ENCODE results near the gene PIM1.
"Not testable (repeated sequence)": the region's sequence is repeated elsewhere in the genome, so short reads cannot be mapped to it uniquely, and the experiment has no call there.

The PIM1 gene

DNA sequence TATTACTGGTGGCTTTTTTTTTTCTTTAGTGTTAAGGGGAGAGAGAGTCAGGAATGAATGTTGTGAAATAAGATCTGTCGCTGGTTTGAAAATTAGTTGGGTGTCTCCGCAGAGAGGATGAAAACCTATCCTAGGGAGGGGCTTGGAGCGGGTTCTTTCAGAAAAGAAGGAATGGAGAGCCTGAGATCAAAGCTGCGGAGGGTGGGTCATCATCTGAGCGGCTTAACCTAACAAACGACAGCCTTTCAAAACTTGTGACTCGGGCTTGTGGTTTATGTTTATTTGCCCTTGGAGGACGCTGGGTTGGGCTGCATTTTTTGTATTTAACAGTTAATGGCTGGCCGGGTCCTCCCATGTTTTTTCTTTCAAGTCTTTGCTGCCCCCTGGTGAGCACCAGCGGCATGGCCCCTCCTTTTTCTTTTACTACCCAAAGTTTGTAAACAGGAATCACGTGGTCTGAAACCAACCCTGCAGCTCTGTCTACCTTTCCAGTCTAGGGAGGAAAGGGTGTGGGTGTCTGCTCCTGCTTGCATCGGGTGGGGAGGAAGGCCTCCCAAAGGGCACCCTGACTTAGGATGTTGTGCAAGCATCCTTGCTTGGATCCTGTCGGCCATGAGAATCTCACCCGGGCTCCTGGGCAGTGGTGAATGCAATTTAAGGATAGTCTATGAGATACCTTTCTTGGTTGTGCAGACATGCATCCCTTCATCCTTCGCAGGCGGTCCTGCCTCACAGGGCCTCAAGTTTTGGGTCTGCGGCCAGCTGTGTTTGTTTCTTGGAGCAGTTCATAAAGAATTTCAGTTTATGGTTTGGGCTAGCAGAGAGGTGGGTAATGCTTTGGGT, 2.2 kb downstream of the PIM1 start:
- no peak for FAIRE-seq

DNA sequence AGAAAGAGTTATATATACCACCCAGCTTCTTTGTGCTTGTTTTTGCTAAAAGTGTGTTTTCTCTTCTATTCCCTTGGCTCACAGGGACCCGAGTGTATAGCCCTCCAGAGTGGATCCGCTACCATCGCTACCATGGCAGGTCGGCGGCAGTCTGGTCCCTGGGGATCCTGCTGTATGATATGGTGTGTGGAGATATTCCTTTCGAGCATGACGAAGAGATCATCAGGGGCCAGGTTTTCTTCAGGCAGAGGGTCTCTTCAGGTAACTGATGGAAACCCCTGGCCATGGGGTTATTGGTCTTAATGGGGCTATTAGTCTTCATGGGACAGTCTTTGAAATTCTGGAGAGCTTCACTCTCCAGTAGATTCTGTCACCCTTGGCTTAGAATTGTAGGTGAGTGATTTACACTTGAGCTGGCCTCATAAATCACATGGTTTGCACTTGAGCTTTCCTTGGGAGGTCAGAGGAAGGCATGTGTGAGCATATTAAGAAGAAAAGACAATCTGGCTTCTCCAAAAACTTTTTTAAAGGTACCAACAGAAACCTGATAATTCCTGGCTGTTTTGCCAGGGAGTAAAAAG, 3.0 kb downstream of the PIM1 start:
- FAIRE-seq, result no peak

DNA sequence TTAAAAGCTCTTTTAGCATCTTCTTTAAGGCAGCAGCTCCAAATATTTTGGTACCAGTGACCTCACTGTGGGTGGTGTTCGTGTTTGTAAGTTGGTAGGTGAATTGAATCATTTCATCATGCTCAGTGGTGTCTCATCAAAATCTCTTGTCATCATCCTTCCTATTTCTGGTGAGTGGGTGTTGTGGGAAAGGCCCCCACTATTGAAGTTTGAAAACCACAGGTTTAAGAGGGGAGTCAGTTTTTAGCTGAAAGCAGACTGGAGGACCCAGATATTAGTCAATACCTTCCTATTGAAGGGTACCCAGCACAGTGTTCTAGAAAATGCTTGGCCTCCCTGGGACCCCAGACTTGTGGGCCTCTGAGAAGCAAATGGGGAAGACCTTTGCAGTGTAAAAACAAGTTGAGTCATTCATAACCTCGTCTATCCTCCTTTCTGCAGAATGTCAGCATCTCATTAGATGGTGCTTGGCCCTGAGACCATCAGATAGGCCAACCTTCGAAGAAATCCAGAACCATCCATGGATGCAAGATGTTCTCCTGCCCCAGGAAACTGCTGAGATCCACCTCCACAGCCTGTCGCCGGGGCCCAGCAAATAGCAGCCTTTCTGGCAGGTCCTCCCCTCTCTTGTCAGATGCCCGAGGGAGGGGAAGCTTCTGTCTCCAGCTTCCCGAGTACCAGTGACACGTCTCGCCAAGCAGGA, 3.7 kb downstream of the PIM1 start:
- FAIRE-seq, result no peak

DNA sequence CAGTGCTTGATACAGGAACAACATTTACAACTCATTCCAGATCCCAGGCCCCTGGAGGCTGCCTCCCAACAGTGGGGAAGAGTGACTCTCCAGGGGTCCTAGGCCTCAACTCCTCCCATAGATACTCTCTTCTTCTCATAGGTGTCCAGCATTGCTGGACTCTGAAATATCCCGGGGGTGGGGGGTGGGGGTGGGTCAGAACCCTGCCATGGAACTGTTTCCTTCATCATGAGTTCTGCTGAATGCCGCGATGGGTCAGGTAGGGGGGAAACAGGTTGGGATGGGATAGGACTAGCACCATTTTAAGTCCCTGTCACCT, 4.2 kb downstream of the PIM1 start:
- FAIRE-seq, result no peak

- FAIRE-seq, result no peak
Measured at GRCh38 chr6:37174515-37175331, 4.8 kb downstream of the PIM1 start.

DNA sequence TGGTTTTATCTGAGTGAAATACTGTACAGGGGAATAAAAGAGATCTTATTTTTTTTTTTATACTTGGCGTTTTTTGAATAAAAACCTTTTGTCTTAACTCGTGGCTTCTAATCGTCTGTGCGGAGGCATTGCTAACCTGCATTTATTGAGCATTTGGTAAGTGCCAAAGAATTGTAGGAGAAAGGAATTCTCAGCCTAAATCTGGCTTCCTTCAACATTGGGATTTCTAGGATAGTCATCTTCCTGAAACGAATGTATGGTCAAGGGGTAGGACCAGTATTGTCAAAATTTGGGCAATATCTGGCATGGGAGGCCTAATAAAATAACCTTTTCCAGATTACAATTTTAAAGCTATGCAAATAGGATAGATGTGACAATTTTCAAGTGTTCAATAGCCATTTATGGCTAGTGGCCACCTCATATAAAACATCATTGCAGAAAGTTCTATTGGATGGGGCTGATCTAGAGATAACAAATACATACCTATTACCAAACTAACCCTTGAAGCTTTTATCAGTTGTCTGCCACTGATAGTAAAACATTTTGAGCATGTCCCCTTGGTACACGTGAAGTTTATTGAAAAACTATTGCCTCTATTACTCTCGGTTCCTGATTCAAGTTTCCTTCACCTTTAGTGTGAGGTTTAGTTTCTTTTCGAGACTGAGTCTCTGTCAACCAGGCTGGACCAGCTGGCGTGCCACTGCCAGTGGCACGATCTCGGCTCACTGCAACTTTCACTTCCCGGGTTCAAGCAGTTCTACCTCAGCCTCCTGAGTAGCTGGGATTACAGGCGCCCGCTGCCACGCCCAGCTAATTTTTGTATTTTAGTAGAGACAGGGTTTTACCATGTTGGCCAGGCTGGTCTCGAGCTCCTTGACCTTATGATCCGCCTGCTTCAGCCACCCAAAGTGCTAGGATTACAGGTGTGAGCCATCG, 5.6 kb downstream of the PIM1 start:
- no peak for FAIRE-seq

DNA sequence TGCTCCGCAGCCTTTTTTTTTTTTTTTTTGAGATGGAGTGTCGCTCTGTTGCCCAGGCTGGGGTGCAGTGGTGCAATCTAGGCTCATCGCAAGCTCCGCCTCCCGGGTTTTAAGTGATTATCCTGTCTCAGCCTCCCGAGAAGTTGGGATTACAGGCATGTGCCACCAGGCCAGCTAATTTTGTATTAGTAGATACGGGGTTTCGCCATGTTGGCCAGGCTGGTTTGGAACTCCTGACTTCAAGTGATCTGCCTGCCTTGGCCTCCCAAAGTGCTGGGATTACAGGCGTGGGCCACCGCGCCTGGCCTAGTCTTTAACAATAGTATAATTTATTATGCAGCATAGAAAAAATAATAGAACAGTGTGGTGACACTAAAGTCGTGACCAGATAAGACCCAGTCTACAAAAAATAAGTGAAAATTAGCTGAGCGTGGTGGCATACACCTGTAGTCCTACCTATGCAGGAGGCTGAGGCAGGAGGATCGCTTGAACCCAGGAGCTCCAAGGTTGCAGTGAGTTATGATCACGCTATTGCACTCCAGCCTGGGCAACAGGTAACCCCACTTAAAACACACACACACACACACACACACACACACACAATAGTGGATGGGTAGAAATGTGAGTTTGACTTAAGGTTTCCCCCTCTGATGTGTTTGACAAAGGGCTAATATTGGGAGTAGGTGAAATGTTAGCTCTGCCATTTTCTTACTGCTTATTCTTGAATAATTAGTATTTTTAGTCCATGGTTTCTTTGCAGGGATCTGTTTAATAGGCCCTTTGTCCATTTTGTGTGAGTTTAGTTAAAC, 6.5 kb downstream of the PIM1 start:
- no peak for FAIRE-seq

GRCh38 chr6:37177077-37177934, 7.4 kb downstream of the PIM1 start:
- no peak for FAIRE-seq

DNA sequence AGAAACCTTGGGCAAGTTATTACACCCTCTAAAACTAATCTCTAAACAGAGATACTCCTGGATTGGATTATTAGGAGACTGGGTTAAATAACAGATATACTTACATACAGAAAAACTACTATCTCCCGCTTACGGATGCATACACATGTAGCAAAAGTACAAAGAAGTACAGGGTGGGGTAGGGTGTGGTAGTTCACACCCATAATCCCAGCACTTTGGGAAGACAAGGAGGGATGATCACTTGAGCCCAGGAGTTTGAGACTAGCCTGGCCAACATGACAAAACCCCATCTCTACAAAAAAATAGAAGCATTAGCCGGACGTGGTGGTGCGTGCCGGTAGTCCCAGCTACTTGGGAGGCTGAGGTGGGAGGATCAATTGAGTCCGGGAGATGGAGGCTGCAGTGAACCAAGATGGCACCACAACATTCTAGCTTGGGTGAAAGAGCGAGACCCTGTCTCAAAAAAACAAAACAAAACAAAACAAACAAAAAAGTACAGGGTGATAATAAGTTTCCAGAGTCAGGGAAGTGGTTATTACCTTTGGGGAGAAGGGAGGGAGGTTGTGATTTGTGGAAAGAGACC, 8.1 kb downstream of the PIM1 start:
- FAIRE-seq, result no peak

DNA sequence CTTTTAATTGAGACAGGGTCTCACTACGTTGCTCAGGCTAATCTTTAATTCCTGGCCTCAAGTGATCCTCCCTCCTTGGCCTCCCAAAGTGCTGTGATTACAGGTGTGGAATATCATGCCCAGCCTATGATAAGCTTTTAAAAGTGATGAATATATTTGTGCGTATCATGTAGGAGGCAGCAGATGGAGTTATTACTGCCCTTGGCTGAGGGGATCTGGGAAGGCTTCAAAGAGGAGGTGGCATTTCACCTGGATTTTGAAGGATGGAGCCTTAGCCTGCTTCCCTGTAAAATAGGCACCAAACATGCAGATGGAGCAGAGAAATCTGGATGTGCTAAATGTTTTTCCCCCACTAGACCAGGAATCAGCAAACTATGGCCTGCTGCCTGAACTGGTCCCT, 10.1 kb downstream of the PIM1 start:
- FAIRE-seq, result no peak

GRCh38 chr6:37180610-37181009, 10.7 kb downstream of the PIM1 start:
- FAIRE-seq, result not testable (repeated sequence)

GRCh38 chr6:37182736-37183590, 13.0 kb downstream of the PIM1 start:
- no peak for FAIRE-seq

- FAIRE-seq, result not testable (repeated sequence)
Measured at GRCh38 chr6:37185949-37186720, 16.2 kb downstream of the PIM1 start.

DNA sequence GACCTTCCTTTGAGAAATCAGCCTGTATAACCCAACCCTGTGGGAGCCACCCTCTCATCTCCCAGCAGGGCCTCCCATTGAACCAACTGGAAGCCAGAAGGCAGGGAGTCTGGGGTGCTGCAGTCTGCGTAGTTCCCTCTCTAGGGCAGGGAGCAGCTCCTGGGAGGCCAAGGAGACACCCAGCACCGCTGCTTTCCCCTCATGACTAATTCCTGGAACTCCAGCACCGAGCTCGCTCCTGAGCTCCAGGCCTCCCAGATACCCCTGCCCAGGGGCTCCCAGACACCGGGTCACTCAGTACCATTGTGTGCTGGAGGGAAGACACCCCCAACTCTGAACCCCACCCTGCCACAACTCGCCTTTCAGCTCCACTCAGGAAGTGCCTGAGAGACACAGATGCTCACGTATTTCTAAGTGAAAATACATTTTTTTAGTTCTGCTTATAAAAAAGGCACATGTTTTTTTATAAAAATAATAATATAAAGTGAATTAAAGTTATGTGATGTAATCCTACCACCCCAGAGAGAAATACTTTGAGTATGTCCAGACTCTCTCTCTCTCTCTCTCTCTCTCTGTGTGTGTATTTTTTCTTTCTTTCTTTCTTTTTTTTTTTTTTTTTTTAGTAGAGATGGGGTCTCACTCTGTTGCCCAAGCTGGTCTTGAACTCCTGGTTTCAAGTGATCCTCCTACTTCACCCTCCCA, 17.5 kb downstream of the PIM1 start:
- FAIRE-seq, result no peak

- FAIRE-seq, result no peak
Measured at GRCh38 chr6:37188962-37189510, 19.1 kb downstream of the PIM1 start.

GRCh38 chr6:37190159-37190535, 20.2 kb downstream of the PIM1 start:
- no peak for FAIRE-seq

- FAIRE-seq, result no peak
Measured at GRCh38 chr6:37192666-37193065, 22.7 kb downstream of the PIM1 start.

Measured in colon (tissue), 2 donors.